ENCODE results near the gene RNU6-1.

DNA sequence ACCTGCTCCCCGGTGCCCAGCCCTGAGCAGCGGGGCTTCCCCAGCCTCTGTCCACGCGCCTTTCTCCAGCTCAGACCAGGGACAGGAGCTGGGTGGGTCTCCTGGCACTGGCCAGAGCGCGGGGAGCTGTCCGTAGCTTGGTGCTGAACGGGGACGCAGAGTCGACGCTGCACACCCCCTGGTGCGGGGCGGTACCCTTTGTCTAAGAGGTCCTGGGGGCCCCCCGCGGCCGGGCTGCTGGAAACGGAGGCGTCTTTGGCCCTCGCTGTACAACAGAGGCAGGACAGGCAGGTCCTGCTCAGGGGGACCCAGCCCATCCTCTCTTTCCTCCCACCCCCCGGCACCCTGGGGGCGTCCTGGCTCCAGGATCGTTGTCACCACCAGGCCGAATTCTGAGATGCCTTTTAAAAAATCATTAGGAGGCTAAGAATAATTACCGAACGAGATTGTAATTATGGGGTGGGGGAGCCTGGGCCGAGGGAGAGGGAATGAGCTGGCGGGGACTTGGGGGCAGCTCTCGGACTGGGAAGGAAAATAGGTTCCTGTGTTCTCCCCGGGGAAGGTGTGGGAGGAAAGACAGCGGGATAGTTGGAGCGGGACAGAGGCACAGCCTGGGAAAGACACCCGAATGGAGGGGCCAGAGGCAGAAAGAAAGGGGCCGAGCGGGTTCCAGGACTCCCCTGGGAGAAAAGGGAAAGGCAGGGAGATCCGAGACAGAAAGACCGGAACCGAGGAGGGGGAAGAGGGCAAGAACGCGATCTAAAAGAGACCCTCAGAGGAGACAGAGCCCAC is 18.7 kb downstream of the RNU6-1 start:
- TF ChIP-seq, protein P1, sequence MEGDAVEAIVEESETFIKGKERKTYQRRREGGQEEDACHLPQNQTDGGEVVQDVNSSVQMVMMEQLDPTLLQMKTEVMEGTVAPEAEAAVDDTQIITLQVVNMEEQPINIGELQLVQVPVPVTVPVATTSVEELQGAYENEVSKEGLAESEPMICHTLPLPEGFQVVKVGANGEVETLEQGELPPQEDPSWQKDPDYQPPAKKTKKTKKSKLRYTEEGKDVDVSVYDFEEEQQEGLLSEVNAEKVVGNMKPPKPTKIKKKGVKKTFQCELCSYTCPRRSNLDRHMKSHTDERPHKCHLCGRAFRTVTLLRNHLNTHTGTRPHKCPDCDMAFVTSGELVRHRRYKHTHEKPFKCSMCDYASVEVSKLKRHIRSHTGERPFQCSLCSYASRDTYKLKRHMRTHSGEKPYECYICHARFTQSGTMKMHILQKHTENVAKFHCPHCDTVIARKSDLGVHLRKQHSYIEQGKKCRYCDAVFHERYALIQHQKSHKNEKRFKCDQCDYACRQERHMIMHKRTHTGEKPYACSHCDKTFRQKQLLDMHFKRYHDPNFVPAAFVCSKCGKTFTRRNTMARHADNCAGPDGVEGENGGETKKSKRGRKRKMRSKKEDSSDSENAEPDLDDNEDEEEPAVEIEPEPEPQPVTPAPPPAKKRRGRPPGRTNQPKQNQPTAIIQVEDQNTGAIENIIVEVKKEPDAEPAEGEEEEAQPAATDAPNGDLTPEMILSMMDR (IDR thresholded peaks at IDR 0.05), result no peak
- TF ChIP-seq POLR2A (IDR thresholded peaks at IDR 0.05), result no peak

Measured in right lobe of liver (tissue), 4 donors.